HG02610 (cell line): ENCODE measurements around the gene SCN3A.

Experiments used
- ATAC-seq: cut with Tn5 transposase; IDR thresholded peaks from one replicate; pipeline ENCODE4 v1.9.1; 2021; ENCODE audit warnings: mild to moderate bottlenecking, moderate library complexity; ENCODE audit not compliant: unreplicated experiment

SCN3A gene

DNA sequence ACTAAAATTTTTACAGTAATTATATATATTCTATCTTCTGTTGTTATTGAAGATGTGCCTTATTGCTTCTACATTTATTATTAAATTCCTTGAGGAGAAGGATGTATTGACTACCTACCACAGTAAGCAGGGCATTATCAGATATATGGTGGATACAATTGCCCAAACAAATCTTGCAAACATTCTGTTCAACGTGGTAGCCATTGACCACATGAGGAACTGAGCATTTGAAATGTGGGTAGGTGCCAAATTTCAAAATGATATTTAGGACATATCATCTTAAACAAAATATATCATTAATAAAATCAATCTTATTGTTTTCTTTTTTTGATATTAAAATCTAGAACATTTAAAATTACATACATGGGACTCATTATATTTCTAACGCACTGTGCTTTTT lies 11.1 kb downstream of the SCN3A start:
- ATAC-seq: peak; percentile 20

DNA sequence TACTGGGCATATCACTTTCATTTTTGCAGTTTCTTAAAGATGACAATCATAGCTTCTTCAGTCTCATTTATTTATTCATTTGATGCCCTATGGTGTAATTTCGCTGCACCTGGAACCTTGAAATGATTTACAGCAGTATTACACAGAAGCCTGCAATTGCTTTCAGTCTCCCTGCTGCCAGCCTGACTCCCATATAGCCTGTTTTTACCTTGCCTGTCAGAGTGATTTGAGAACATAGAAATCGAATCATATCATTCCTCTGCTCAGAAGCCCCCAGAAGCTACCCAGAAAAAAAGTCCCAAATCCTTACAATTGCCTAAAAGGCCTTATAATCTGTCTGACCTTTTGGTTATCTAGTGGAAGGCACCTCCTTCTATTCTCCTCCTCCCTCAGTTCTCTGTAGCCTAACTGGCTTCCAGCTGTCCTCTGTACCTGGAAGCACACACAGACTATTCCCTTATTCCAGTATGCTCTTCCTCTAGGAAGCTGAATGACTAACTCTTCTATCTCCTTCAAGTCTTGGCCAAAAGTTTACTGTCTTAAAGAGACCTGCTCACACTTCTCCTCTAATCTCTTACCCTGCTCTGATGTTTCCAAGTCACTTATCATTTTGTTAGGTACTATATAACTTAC lies 12.6 kb downstream of the SCN3A start:
- no peak for ATAC-seq

DNA sequence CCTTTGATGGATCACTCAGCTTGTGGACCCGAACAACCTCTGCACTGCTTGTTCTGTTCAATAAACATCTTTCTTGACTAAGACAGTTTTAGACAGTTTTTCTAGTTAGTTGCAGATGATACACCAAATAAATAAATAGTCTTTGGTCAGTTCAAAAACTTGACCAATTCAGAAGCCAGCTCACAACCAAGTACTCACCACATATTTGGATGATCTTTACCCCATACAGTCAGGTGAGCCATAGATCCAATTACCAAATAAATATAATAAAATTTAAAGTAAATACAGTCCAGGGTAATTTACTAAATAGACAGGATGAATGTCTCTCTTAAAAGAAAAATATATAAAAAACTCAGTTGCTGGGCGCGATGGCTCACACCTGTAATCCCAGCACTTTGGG lies 18.2 kb downstream of the SCN3A start:
- no peak for ATAC-seq

DNA sequence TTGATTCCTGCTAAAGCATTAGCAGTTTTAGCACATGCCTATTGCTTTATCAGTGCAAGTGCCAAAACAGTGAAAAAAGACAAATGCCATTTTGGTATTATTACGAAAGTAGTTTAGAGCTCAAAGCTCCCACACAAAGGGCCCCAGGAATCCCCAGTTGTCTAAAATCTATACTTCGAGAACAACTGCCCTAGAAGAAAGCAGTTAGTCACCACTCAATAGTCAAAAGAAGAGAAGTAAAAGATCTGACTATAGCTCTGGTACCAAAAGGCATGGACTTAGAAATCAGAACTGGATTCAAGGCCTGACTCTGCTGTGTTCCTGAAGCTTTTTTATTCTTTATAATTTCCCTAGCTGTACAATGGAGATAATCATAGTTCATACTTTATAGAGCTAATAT lies 21.8 kb downstream of the SCN3A start:
- peak; percentile 85 for ATAC-seq

DNA sequence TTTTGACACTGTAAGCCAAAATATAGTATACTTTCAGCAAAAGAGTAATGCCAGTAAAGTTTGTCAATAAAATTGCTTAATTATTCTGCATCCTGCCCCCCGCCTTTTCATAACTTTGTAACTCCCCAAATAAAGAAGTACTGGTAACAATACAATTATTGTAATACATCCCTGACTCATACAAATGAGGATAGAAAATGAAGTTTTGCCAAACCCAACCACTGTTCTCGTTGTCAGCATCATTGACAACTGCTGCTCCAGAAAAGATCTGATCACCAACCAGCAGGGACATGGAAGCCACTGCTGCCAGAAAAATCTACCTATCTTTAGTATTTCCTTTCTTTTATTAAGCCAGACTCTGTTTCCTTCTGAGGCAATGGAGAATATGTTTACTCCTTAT lies 27.1 kb downstream of the SCN3A start:
- ATAC-seq: no peak

DNA sequence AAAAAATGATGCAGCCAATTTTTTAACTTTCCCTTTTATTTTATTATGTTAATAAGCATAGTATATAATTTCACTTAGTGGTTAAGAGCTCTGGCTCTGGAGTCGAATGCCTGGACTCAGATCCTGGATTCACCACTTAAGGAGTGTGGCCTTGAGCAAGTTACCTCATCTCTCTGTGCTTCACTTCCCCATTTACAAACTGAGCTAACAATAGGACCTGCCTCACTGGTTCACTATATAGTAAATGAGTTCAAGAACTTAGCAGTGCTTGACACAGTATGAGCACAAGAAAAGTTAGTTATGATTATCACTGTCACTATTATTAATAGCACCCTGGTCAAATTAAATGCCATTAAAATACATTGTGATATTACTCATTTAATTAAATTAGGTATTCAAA lies 30.6 kb downstream of the SCN3A start:
- ATAC-seq: peak; percentile 60

DNA sequence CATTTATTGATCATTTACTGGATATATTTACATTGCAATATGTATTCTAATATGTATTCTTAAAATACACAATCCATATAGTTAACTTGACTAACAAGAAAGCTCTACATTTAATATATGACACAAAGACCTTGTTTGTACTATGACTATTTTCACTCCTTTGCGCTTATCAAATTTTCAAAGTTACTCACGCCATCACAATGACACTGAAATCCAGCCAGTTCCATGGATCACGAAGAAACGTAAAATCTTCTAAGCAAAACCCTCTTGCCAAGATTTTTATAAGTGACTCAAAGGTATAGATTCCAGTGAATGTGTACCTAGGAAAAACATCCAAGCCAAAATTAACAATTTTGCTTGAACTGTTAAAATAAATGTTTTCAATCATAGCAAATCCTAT lies 39.6 kb downstream of the SCN3A start:
- no peak for ATAC-seq

DNA sequence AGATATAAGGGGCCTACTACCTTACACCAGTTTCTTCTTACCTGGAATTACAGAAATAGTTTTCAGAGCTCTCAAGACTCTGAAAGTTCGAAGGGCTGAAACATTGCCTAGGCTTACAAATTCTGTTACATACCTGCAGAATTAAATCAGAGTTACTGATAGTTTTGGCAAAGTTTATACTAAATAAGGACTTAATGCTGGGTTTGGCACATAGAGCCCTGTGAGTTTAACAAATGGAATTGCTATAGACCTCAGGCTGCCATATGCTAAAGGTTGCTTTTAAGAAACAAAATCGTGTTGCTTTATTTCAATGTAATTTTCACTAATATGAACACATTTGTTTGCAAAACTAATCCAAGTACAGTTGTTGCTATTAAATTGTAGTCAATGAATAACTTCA lies 40.1 kb downstream of the SCN3A start:
- no peak for ATAC-seq

DNA sequence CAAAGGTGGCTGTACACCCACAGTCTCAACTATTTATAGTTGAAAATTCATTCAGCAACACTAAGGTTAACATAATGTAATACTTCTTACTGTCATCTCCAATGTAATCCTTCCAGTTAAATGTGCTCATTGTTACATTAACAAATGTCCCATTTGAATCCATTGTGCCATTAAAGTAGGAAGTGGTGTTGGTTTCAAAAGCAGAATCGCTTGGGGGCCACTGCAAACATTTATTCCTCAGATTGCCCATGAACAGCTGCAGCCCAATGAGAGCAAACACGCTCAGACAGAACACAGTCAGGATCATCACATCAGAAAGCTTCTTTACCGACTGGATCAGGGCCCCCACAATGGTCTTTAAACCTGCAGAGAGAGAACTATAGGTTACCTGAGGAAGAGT lies 41.4 kb downstream of the SCN3A start:
- no peak for ATAC-seq

DNA sequence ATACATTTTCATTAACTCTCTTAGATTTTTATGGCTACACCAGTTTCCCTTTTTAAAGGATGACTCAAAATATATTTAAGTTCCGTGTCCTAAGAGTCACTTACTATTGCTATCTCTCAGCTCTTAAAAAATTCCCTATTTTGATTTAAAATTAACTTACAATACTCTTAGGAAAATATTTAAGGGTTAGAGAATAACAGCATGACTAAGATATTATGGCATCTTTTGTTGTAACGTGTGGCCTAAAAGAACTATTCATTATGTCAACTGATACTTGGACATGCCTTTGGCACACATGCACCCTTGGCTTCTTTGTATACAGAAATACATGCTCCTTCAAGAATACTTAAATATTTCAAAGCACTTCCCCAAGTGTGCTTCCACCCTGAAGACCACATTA lies 42.3 kb downstream of the SCN3A start:
- no peak for ATAC-seq

DNA sequence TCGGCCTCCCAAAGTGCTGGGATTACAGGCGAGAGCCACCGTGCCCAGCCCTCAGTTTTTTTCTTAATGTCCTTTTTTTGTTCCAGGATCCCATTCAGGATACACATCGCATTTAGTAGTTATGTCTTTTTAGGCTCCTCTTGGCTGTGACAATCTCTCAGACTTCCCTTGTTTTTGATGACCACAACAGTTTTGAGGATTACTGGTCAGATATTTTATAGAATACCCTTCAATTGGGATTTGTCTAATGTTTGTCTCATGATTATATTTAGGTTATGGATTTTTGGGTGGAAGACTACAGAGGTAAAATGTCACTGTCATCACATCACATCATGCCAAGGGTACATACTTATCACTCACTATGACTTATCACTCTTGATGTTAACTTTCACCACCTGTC lies 46.7 kb downstream of the SCN3A start:
- ATAC-seq: no peak

DNA sequence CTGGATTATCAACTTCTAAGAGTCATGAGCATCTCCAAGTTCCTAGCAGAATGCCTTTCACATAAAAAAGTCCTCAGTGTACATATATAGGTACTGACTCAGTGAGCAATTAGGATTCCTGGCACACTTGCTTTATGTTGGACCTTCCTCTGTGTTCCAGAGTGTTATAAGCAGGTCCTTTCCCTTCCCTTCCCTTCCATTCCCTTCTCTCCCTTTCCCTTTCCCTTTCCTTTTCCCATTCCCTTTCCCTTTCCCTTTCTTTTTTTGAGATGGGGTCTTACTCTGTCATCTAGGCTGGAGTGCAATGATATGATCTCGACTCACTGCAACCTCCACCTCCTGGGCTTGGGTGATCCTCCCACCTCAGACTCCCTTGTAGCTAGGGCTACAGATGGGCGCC lies 48.7 kb downstream of the SCN3A start:
- no peak for ATAC-seq

DNA sequence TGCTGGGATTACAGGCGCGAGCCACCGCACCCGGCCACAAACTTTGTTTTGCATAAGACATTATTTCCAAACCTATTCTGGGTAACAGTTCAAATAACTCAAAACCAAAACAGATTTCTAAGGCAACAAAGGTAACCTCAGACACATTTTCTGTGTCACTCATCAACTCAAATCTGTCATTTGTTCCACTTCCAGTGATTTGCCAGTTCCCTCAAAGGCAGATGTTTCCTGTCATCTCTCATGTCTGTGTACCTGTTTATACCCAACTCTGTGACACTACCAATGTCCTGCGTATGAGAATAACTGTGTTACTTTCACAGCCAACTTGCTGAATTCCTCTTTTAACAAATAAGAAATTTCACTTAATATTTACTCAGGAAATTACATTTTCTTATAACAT lies 54.4 kb downstream of the SCN3A start:
- ATAC-seq: peak; percentile 91

DNA sequence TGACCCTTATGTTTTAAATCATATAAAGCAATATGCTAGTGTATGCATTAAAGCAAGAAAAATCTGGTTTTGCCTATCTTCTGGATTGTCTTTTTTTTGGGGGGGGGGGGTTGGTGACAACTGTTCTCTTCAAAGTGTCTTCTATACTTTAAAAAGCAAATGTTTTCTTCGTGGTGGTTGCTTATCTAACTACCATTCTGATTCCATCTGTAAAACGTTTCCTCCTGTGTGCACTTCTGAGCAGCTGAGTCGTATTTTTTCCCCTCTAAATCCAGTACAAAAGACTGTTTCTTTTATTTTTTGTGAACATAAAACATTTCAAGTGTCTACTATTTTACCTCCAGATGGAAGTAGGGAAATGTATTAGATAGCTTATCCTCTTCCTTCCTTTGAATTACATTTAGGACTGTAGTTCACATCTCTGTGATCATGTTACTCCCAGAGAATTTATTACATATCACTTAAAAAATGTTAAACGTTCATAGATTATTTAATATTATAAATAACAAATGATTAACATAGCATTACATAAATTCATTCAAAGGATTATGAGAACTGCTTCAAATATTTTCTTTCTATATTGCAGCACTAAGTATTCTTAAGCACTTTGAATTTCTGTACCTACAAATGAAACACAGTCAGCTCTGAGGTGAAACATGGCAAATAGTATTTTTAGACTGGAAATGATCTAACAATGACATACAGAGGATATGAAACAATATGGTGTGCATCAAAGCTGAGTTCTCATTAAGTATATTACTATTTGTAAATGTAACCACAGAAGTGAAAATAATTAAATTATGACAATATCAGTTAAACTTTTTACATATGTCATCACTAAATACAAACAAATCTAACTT lies 56.4 kb downstream of the SCN3A start:
- ATAC-seq: no peak

DNA sequence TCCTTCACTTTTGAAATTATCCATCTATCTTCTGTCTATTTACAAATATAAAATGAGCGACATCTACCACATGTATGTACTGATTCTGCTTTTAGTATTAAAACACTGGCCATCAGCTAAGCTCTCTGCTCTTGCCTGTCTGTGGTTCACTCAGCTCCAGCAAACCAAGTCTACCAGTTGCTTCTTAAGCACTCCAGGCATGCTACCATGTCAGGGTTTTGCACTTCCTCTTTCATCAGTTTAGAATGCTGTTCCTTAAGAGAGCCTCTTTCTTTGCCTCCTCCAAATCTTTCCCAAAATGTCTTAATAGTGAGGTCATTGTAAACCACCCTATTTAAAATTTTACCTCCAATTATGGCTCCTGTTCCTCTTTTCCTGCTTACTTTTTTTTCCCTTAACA lies 59.5 kb downstream of the SCN3A start:
- peak; percentile 56 for ATAC-seq

DNA sequence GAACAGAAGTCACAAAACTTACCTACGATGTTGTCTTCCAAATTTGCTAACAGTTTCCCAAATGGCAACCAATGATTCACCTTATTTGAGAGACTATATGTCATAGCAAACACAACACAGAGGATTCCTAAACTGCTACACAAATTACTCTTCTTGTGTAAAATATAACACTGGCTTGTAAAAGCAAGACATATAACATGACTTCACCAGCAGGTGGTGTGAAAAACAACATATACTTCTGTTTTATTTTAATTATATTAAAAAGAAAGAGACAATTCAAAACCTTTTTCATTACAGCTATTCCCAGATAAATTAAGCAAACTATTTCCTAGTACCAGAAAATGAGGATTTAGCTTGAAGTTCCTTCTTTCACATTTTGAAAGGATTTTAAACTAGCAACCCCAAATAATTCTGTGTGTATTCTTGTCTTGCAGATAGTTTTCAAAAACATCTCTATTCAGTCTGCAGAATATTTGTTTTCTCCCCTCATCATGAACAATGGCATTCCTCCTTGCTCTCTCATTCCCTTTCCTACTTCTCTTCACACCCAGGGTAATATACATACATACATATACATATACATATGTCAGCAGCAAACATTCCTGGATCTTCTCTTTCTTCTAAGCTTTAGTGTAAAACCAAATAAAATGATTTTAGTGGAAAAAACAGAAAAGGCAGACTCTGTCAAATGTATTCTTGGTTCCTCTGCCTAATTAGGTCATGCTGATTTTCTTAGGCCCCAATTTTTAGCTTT lies 62.1 kb downstream of the SCN3A start:
- ATAC-seq: no peak

DNA sequence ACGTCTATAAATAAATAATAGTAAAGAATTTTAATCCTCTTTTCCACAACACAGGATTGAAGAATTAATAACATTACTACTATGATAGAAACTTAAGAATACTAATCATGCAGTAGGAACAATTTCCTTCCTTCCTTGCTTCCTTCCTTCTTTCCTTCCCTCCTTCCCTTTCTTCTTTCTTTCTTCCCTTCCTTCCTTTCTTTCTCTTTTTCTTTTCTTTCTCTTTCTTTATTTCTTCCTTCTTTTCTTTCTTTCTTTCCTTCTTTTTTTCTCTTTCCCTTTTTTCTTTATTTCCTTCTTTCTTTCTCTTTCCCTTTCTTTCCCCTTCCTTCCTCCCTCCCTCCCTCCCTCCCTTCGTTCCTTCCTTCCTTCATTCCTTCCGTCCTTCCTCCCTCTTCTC lies 77.6 kb downstream of the SCN3A start:
- no peak for ATAC-seq

DNA sequence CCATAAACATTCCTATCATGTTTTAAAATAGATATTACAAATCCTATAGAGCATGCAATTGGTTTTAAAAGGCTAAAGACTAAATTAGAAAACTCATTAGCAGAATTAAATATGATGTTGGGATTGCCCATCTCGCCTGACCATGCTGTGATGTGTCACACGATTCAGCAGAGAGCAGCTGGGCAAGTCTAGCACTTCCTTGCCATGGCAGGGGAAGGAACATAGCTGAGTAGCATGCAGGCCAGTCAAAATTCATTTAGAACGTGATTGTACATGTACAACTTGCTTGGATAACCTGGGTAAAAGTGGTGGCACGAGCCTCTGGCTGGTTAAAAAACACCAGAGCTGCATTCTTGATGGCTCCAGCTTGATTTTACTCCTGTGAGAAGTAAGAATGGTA lies 81.3 kb downstream of the SCN3A start:
- no peak for ATAC-seq

DNA sequence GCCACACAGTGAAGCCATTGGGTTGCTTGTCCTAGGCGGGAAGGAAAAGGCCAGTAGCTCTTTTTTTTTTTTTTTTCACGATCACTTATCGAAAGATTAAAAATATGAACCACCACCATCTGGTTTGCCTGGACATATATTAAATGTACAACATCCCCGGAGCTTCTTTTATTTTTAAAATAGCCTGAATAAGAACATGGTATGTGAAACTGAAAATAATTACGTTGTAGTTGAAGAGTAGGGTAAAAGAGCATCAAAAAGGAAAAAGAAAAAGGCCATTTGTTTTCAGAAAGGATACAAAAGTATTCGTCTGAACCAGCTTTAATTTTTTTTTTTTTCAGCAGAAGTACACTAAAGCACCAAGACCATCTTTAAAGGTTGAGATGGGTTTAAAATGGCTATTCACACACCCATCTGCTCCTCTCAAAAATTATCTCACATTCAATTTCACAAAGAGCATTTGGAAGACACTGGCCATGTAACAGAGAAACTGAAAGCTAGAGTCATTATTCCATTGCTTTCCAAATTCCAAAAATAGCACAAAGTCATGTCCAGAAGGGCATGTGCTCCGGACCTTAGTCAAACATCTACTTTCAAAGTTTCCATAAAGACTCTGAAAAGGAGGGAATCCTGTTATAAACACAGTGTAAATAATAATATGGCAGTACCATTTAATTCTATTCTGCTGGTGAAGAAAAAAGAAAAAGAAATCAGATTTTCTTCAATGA lies 82.9 kb downstream of the SCN3A start:
- no peak for ATAC-seq

DNA sequence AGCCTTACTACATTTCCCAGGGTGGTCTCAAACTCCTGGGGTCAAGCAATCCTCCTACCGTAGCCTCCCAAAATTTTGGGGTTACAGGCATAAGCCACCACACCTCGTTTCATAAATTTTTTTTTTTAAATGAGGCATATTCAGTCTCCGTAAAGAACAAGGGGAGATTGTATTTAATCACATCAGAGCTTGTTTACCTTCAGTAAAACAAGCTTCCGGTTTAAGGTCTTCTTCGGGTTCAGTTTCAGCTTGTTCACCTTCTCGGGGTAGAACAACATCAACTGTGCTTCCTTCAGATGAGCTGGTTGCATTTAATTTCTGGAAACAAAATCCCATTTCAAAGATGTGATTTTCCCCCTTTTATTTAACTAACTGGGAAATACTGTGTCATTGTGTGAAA lies 88.6 kb downstream of the SCN3A start:
- ATAC-seq: no peak

DNA sequence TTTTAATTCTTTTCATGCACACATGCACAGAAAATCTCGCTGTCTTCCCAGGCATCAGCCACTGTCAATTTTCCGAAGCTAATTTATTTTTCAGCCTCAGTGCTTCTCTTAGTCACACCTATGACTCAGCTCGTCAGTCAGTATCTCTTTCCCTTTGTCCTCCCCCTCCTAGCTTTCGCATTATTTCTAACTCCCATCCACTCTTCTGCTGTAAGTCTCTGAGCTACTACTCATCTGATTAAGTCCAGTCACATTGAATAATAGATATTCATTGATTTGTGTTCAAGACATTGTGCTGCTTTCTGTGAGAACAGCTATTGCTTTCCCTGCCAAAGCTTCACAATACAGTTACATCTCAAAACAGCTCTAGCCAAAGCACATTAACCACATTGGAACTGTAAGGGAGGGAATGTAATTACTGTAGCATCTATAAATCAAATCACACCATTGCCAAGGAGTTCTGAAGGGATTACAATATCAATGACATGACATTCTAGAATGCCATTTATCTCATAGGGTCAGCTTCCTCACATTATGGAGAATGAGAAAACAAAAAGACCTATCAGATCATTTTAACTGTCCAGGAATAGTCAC lies 89.4 kb downstream of the SCN3A start:
- no peak for ATAC-seq
